GM21423 (cell line): ENCODE measurements around the gene YWHAH.

Experiments
- ATAC-seq: cut with Tn5 transposase; IDR thresholded peaks from one replicate; pipeline ENCODE4 v1.9.1; 2021; ENCODE audit warnings: mild to moderate bottlenecking, moderate library complexity; ENCODE audit not compliant: unreplicated experiment

The YWHAH gene

GRCh38 chr22:31947296-31947695 is 3.0 kb downstream of the YWHAH start:
- no peak for ATAC-seq

GRCh38 chr22:31948002-31948401 is 3.7 kb downstream of the YWHAH start:
- ATAC-seq, result no peak

GRCh38 chr22:31950226-31950625 is 5.9 kb downstream of the YWHAH start:
- ATAC-seq, result no peak

- no peak for ATAC-seq
Measured at GRCh38 chr22:31951194-31952093, 7.1 kb downstream of the YWHAH start.

GRCh38 chr22:31952094-31952401 is 7.7 kb downstream of the YWHAH start:
- no peak for ATAC-seq

GRCh38 chr22:31952472-31952871 is 8.1 kb downstream of the YWHAH start:
- ATAC-seq, result no peak

- ATAC-seq, result no peak
Measured at GRCh38 chr22:31953261-31953660, 8.9 kb downstream of the YWHAH start.

GRCh38 chr22:31954535-31955523 is 10.5 kb downstream of the YWHAH start:
- ATAC-seq, result no peak

- no peak for ATAC-seq
Measured at GRCh38 chr22:31956360-31956759, 12.0 kb downstream of the YWHAH start.

GRCh38 chr22:31957970-31958594 is 13.7 kb downstream of the YWHAH start:
- ATAC-seq, result no peak

- ATAC-seq, result no peak
Measured at GRCh38 chr22:31958625-31959239, 14.4 kb downstream of the YWHAH start.

GRCh38 chr22:31960767-31961166 is 16.4 kb downstream of the YWHAH start:
- no peak for ATAC-seq

GRCh38 chr22:31962387-31963125 is 18.2 kb downstream of the YWHAH start:
- no peak for ATAC-seq

- no peak for ATAC-seq
Measured at GRCh38 chr22:31968022-31968421, 23.7 kb downstream of the YWHAH start.

GRCh38 chr22:31969789-31970489 is 25.6 kb downstream of the YWHAH start:
- ATAC-seq, result peak; percentile 39

- ATAC-seq, result peak; percentile 65
Measured at GRCh38 chr22:31970490-31971444, 26.4 kb downstream of the YWHAH start.

- no peak for ATAC-seq
Measured at GRCh38 chr22:31972180-31972579, 27.8 kb downstream of the YWHAH start.

GRCh38 chr22:31973739-31974138 is 29.4 kb downstream of the YWHAH start:
- ATAC-seq, result no peak
